Activated CD4-positive, alpha-beta T cell treated with anti-CD3 and anti-CD28 coated beads for 48 hours (primary cell): ENCODE data around the gene GPR137B.
"Not testable (repeated sequence)": the region's sequence is repeated elsewhere in the genome, so short reads cannot be mapped to it uniquely, and the experiment has no call there.

Source experiments
- DNase-seq: peaks from one replicate; pipeline ENCODE4 v3.0.0-alpha.2; 2020

The GPR137B gene

GRCh38 chr1:236144446-236145150, 2.3 kb downstream of the GPR137B start:
- DNase-seq: no peak

DNA sequence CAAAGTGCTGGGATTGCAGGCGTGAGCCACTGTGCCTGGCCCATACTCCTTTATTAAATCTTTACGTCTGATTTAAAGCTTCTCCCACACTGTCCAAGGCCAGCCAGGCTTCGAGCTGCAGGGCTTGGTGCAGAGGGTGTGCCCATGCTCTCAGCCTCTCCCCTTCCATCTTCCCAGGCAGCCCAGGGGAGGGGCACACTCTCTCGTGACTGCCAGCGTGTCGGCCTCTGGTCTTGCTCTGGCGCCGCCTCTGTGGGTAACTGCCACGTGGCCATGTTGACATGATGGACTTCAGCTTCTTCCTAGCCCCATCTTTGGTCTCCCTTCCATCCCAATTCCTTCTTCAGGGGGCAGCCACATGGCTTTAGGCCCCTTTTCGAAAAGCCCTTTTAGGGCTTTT, 4.7 kb downstream of the GPR137B start:
- DNase-seq: no peak

- DNase-seq: no peak
Measured at GRCh38 chr1:236147521-236148469, 5.5 kb downstream of the GPR137B start.

DNA sequence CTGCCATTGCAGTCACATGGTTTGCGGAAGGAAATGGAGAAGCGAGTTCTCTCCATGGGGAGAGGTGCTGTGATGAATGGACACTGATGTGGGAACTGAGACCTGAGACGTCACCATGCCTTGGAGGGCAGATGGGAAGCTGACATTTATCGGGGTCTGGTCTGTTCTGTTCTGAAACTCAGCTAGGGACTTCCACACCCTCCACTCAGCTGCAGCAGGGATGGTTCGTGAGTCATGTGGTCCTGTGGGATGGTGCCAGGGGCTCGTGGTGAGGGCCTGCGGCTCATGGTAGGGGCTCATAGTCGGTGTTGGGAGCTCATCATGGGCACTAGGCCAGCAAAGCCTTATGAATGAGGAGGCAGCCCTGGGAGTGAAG, 6.1 kb downstream of the GPR137B start:
- DNase-seq: no peak

GRCh38 chr1:236149003-236149595, 6.8 kb downstream of the GPR137B start:
- no peak for DNase-seq

DNA sequence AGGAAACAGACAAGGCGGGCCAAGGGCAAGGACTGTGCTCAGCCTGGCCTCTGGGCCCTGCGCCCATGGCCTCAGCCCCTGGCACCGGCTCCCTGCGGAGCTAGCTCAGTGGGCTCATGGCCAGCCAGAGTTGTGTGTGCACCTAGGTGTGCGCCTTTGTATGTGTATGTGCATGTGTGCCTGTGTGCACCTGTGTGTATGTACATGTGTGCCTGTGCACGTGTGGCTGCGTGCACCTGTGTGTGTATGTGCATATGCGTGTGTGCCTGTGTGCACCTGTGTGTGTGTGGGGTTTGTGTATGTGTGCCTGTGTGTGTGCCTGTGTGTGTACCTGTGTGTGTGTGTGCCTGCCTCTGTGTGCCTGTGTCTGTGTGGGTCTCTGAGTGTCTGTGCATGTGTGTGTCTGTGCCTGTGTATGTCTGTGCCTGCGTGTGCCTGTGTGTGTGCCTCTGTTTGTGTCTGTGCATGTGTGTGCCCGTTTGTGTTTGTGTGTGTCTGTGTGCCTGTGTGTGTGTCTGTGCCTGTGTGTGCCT, 7.4 kb downstream of the GPR137B start:
- DNase-seq: no peak

DNA sequence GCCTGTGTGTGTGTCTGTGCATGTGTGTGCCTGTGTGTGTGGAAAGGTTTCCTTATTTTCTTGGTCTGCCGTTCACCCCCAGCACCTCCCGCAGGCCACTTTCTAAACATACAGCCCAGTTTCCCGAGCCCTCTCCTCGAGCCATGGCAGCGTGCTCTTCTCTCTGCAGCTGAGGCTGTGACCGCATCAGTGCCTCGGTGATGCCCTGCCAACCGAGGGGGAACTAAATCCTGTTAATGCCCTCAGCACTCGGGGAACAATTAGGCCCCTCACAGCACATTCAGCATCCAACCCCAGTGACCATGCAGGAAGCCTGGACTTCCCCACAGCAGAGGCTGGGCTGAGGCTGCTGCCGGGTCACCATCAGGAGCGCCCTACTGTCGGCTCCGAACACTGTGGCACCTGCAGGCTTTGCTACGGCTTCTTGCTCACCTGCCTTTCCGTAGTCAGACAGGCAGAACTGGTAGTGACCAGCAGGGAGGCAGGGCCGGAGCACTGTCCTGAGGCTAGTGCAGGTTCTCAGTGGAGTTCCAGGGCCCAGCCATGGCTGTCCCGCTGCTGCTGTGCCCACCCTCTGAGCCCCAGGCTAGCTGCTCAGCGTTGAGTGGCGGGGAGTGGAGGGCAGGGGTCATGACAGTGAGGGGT, 8.1 kb downstream of the GPR137B start:
- DNase-seq: no peak

GRCh38 chr1:236150986-236151385, 8.6 kb downstream of the GPR137B start:
- DNase-seq: no peak

DNA sequence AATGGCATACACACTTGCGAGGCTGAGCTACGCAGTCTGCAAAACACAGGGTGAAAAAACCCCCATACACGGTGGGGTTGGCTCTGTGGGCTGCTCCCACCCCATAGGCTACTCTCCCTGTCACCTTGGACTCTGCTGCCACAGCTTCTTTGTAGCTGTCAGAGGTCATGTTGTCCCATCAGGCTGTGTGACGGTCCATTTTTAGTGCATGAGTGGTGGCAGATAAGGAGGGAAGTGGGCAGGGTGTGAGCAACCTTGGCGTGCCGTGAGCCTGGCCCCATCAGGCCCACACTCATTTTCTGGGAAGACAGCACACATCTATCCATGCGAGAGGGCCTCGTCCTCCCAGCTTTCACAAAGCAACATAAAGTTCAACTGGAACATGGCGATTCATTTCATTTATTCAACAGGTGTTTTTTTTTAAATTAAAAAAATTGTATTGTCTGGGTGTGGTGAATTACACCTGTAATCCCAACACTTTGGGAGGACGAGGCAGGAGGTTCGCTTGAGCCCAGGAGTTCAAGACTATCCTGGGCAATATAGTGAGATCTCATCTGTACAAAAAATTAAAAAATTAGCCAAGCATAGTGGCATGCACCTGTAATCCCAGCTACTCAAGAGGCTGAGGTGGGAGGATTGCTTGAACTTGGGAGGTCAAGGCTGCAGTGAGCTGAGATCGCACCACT, 9.5 kb downstream of the GPR137B start:
- DNase-seq: no peak

DNA sequence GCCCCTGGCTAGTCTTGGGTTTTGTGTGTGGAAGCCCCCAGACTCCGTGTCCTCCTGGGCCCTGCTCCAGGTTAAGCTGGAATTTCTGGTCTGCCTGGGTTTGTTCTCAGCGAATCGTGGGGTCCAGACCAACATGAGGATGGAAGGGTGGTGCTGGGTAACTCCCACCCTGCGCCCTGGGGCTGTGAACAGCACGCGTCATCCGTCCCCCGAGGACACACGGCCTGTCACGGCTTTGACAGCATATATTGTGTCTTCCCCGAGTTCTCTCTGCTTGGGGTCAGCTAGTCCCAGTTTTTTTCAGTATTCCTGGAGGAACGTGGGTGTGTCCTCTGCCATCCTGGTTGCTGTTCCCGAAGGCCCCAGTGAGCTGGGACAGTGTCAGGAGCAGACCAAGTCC, 11.8 kb downstream of the GPR137B start:
- DNase-seq: no peak

GRCh38 chr1:236154671-236155398, 12.5 kb downstream of the GPR137B start:
- DNase-seq: no peak

GRCh38 chr1:236155399-236155767, 13.0 kb downstream of the GPR137B start:
- no peak for DNase-seq

DNA sequence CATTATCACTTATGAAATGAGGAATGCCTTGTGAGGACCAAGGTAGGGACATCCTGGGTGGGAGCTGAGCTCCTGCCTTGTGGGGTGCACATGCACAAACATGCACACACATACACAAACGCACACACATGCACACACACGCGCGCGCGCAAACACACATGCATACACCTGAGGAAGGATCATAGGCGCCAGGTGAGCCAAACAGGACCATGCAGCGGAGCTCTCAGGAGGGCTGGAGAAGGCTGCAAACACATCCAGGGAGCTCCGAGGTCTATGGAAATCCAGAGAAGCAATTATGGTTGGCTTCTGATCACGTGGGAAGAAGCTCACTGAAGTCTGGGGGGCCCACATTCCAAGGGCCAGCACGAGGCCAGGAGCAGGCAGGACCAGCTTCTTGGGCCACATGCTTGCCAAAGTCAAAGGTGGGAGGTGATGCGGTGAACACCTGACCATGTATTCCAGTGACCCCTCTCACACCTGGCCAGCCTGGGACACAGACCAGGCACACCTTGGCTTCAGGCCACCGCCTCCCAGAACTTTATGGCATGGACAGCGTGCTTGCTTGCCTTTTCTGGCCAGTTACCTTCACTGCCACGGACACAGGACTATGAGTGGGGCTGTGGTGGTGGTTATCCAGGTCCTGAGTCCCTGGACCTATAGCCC, 13.6 kb downstream of the GPR137B start:
- no peak for DNase-seq

DNA sequence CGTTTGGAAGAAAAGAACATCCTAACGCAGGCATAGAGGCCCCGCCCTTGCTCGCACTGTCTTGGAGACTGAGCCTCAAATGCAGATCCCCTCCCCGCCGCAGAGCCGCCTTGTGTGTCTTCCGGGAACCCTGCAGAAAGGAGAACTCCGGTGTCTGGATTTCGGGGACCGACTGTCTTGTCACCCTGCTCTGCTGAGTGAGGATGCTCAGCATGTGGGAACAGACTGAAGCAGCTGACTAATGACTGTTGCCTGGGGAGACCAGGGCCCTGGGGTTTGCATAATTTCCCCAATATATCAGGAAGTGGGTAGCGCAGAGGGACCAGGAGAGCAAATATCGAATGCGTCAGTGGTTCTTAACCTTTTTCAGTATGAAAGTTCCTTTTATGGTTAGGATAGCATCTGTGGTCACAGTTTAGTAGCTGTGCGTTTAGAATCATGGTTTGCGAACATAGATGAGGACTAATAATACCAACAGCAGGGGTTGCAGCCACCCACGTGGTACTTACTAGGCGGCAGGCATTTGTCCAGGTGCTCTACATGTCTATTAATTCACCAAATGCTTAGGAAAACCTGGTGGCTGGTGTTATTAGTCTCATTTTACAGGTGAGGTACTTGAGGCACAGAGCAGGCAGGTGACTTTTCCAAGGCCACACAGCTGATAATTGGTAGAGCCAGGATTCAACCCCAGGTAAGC, 14.3 kb downstream of the GPR137B start:
- DNase-seq: peak; percentile 28

- not testable (repeated sequence) for DNase-seq
Measured at GRCh38 chr1:236158072-236158471, 15.7 kb downstream of the GPR137B start.

- no peak for DNase-seq
Measured at GRCh38 chr1:236158719-236159118, 16.4 kb downstream of the GPR137B start.

- DNase-seq: no peak
Measured at GRCh38 chr1:236159704-236160539, 17.6 kb downstream of the GPR137B start.

- DNase-seq: no peak
Measured at GRCh38 chr1:236160540-236161127, 18.3 kb downstream of the GPR137B start.

DNA sequence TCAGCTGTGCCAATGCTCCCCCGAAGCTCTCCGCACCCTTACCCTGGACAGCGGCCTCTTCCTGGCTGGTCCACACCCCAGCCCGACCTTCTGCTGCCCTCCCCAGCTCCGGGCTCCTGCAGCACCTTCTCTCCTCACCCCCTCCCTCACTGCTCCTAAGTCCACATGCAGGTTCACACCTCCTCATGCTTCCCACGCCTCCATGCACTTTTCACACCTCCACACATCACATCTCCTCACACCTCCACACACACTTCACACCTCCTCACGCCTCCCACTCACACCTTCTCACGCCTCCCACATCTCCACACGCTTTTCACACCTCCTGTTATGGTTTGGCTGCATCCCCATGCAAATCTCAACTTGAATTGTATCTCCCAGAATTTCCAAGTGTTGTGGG, 18.9 kb downstream of the GPR137B start:
- no peak for DNase-seq
